GM10248 (cell line): ENCODE measurements around the gene ISG15.

Experiments
- CTCF ChIA-PET: fragments of 300-600 bp; sonication (Branson Sonifier 250); formaldehyde crosslinking; extraction: SDS; loops from one replicate; lab custom pipeline; 2021; ENCODE audit warnings: antibody characterized with exemption; lab: Yijun Ruan, JAX
- POLR2A ChIA-PET: fragments of 350-650 bp; sonication (Branson Sonifier 250); formaldehyde crosslinking; extraction: SDS; loops from one replicate; lab custom pipeline; 2020; ENCODE audit warnings: antibody characterized with exemption; lab: Yijun Ruan, JAX
- DNase-seq: peaks from one replicate; pipeline ENCODE4 v3.0.0; 2012; ENCODE audit errors: extremely low spot score
- TF ChIP-seq, protein P1 (sequence below): IDR thresholded peaks from 2 replicates; pipeline ENCODE4 v1.5.1; 2012; ENCODE audit warnings: mild to moderate bottlenecking, low read depth; ENCODE audit errors: extremely low read depth, missing control alignments, control extremely low read depth

Gene ISG15

DNA sequence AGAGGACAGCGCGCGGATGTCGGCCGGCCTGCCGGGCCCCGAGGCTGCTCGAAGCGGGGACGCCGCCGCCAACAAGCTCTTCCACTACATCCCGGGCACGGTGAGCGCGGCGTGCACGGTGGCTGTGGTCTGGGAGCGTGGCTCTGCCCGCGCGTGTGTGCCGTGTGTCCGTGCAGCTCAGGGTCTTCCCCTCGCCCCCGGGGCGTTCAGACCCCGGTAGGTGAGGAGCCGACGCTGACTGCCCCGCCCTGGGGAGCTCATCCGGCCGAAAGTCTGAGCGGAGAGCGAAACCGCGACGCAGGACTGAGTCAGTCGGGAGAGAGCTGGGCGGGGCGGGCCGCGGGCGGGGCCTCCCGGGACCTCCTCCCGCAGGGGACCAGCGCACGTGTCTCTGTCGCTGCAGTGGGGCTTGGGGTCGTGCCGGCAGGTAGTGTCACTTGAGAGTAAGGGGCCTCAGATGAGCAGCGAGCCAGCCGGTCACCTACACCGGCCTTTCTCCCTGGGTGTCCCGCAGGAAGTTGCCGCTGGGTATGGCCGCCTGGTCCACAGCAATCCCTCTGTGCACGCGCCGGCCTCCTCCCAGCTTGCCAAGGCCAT, 46.5 kb upstream of the ISG15 start:
- ChIA-PET CTCF (interaction anchor here (0.8 to 1.6 kb wide), 6 partner anchors 9 to 62 kb away, joined by 3 to 7 read pairs (median 4); no protein-coding TSS in a partner anchor), POLR2A (no interaction called here)
- peak; percentile 88 for DNase-seq
- TF ChIP-seq, protein P1, sequence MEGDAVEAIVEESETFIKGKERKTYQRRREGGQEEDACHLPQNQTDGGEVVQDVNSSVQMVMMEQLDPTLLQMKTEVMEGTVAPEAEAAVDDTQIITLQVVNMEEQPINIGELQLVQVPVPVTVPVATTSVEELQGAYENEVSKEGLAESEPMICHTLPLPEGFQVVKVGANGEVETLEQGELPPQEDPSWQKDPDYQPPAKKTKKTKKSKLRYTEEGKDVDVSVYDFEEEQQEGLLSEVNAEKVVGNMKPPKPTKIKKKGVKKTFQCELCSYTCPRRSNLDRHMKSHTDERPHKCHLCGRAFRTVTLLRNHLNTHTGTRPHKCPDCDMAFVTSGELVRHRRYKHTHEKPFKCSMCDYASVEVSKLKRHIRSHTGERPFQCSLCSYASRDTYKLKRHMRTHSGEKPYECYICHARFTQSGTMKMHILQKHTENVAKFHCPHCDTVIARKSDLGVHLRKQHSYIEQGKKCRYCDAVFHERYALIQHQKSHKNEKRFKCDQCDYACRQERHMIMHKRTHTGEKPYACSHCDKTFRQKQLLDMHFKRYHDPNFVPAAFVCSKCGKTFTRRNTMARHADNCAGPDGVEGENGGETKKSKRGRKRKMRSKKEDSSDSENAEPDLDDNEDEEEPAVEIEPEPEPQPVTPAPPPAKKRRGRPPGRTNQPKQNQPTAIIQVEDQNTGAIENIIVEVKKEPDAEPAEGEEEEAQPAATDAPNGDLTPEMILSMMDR, result no peak

DNA sequence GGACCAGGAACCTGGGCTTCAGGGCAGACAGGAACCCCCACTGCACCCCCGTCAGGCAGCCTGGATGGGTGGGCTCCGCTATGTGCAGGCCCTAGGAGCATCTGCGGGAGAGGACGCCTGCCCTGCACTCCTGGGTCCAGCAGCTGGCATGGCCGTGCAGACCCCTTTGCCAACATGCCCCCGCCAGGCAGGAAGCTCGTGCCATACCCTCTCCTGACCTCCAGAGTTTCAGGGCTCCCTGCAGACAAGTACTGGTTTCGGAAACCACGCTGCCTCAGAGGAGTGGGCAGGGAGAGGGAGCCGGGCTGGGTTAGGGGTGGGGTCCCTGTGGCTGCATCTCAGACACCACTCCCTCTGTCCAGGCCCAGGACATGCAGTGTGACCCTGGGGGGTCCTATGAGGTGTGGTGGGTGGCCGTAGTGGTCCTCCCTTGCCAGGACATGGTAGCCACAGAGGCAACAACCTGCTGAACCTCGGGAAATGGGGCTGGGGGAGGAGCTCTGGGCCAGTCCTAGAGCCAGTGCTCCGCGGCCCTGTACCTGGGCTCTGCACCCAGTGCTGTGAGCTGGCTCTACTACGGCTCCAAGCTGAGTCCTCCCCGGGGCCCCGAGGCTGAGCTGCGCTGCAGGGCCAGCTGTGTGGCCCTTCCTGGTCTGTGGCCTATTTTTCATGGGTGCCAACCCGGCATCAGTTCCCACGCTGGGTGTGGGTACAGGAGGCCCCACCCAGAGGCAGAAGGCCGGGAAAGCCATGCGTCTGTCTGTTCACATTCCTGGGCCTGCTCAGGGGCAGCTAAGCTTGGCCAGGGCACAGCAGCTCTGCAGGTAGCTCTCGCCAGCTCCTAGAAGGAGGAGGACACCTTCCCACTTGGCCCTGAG, 45.6 kb upstream of the ISG15 start:
- ChIA-PET POLR2A (no interaction called here), CTCF (interaction anchor here (0.8 to 1.6 kb wide), 3 partner anchors 15 to 63 kb away, joined by 3 to 7 read pairs (median 4); no protein-coding TSS in a partner anchor)
- TF ChIP-seq, protein P1, result no peak
- no peak for DNase-seq

DNA sequence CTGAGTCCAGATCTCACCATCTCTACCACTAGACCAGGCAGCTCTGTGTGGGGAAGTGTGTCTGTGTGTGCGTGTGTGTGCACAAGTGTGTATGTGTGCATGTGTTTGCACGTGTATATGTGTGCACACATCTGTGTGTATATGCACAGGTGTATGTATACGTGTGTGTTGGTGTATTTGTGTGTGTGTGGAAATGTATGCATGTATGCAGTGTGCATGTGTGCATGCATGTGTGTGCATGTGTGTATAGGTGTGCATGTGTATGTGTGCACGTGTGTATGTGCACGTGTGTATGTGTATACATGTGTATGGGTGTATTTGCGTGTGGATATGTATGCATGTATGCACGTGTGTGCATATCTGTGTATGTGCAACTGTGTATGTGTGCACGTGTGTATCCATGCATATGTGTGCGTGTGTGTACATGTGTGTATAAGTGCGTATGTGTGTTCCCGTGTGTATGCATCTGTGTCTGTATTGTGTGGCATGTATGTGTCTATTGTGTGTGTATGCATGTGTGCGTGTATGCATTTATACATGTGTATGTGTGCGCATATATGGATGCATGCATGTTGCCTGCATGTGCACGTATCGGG, 43.9 kb upstream of the ISG15 start:
- POLR2A ChIA-PET, result no interaction called here
- TF ChIP-seq, protein P1, result no peak
- DNase-seq, result no peak
- CTCF ChIA-PET, result no interaction called here

DNA sequence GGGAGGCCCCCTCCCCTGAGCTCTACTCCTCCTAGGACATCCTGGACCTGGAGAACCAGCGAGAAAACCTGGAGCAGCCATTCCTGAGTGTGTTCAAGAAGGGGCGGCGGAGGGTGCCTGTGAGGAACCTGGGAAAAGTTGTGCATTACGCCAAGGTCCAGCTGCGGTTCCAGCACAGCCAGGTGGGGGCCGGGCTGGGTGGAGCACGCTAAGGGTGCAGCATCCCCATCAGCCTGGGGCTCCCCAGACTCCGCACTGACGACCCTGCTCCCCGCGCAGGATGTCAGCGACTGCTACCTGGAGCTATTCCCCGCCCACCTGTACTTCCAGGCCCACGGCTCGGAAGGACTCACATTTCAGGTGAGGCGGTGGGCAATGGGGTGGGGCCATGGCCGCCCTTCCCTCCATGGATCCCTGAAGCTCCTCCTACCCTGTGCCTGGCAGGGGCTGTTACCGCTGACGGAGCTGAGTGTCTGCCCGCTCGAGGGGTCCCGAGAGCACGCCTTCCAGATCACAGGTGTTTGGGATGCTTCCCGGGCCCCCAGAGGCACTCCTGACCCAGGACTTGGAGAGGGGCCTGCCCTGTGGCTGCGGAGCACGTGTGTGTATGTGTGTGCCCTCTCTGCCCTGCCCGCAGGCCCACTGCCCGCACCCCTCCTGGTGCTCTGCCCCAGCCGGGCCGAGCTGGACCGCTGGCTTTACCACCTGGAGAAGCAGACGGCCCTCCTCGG, 42.9 kb upstream of the ISG15 start:
- ChIA-PET POLR2A (no interaction called here), CTCF (interaction anchor here (0.8 to 1.8 kb wide), 3 partner anchors 13 to 65 kb away, joined by 3 to 8 read pairs (median 6); no protein-coding TSS in a partner anchor)
- TF ChIP-seq, protein P1, result no peak
- DNase-seq, result no peak

DNA sequence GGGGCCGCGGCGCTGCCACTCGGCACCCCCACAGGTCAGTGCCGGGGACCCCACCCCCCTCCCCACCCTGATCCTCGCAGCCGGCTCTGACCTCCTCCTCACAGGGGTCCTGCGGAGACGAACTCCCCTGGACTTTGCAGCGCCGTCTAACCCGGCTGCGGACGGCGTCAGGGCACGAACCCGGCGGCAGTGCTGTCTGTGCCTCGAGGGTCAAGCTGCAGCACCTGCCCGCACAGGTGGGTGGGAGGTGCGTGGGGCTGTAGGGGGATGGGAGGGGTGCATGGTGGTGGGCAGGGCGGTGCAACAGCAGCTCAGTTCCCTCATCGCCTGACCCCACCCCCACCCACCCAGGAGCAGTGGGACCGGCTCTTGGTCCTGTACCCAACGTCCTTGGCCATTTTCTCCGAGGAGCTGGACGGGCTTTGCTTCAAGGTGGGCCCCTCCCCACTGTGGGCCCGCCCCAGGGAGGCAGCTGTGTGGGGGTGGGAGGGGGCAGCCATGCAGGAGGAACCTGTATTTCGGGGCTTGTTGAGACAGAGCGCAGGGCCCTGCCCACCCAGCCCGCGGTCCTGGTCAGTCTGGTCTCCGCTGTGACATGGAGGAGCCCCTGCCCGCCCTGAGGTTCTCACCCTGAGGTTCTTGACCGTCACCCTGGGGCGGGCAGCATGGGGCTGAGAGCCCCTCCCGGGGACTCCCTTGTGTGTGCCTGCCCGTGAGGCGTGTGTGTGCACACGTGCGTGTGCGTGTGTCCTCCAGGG, 42.1 kb upstream of the ISG15 start:
- ChIA-PET POLR2A (no interaction called here), CTCF (interaction anchor here (1.4 to 1.8 kb wide), 3 partner anchors 12 to 151 kb away, joined by 4 to 8 read pairs (median 6); no protein-coding TSS in a partner anchor)
- TF ChIP-seq, protein P1, result no peak
- no peak for DNase-seq
